HG02943 (cell line): ENCODE measurements around the gene DHX35.
A peak's percentile ranks its signal among the peaks of the same experiment; 100 is the strongest.

Experiments
- ATAC-seq: cut with Tn5 transposase; IDR thresholded peaks from one replicate; pipeline ENCODE4 v1.9.1; 2021; ENCODE audit warnings: mild to moderate bottlenecking, low read depth, moderate library complexity; ENCODE audit not compliant: unreplicated experiment

DHX35 gene

DNA sequence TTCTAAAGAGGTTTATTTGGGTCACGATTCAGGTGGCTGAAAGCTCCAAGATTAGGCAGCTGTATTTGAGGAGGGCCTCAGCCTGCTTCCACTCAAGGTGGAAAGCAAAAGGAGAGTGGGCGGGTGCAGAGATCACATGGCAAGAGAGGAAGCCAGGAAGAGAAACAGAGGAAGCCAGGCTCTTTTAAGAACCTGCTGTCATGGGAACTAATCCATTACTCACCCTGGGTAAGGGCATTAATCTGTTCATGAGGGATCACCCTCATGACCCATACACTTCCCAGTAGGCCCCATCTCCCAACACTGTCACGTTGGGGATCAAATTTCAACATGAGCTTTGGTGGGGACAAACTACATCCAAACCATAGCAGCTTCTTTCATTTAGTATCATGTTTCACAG, 53.9 kb downstream of the DHX35 start:
- ATAC-seq: no peak

DNA sequence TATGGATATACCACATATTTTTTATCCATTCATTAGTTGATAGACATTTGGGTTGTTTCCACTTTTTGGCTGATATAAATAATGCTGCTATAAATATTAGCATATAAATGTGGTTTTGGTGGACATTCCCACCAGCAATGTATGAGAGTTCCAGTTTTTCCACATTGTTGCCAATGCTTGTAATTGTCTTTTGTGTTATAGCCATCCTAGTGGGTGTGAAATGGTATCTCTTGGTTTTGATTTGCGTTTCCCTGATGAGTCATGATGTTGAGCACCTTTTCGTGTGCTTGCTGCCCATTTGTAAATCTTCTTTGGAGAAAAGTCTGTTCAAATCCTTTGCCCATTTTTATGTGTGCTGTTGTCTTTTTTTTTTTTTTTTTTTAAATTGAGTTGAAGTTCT, 54.4 kb downstream of the DHX35 start:
- no peak for ATAC-seq

DNA sequence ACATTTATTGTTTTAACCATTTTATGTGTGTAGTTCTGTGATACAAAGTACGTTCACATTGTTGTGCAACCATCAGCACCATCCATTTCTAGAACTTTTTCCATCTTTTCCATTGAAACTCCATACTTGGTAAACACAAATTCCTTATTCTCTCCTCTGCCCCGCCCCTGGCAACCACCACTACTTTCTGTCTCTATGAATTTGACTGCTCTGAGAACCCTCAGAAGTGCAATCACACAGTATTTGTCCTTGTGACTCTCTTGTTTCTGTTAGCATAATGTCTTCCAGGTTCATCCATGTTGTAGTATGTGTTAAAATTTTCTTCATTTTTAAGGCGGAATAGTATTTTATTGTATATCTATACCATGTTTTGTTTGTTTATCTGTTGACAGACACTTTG, 56.9 kb downstream of the DHX35 start:
- ATAC-seq: no peak

- peak; percentile 79 for ATAC-seq
Observed at GRCh38 chr20:39019805-39020325, 57.7 kb downstream of the DHX35 start.

- no peak for ATAC-seq
Observed at GRCh38 chr20:39021748-39022147, 59.6 kb downstream of the DHX35 start.

DNA sequence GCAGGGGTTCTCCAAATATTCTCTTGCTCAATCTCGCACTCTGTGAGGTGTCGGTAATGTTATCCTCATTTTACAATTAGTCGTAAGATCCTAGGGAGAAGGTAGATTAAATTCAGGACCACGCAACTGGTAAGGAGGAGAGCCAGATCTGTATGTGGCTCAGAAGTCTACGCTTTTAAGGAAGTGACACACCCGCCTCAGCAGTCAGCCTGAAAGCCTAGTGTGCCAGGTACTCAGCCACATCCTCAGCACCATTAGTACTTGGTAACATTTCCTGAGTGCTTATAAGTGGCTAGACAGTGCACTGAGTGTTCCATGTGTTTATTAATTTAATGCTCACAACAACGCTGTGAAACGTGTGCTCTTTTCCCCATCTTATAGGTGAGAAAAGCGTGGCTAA, 63.7 kb downstream of the DHX35 start:
- no peak for ATAC-seq

- ATAC-seq: no peak
Observed at GRCh38 chr20:39029364-39029763, 67.2 kb downstream of the DHX35 start.

DNA sequence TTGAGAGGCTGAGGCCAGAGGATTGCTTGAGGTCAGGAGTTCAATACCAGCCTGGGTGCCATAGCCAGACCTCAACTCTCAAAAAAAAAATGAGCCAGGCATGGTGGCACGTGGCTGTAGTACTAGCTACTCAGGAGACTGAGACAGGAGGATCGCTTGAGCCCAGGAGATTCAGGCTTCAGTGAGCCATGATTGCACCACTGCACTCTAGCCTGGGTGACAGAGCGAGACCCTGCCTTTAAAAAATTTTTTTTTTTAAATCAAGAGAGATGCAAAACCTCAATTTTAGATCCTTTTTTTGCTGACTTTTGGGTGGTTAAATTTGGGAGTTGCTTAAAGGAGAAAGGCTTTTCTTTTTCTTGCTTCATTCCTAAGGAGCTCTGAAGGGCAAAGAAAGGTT, 70.9 kb downstream of the DHX35 start:
- ATAC-seq: no peak

DNA sequence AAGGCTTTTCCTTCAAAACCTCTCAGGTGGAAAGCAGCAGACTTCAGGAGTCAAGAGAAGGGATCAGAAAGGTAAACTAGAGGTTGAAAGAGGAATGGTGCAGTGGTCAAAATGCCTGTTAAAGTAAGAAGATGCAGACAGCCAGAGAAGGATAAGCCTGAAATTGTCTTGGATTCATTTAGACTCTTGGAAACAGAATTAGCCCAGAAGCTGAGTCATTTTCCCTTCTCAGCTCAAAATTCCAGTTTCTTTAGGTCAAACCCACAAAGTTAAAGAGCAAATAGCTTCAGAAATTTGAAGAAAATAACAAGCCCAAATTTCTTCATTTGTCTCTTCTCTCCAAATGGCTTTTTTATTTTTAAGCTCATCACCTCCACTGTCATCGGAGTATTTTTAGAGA, 73.9 kb downstream of the DHX35 start:
- ATAC-seq: no peak

- no peak for ATAC-seq
Observed at GRCh38 chr20:39036851-39037250, 74.7 kb downstream of the DHX35 start.

GRCh38 chr20:39038047-39038446, 75.9 kb downstream of the DHX35 start:
- no peak for ATAC-seq

GRCh38 chr20:39038495-39038894, 76.4 kb downstream of the DHX35 start:
- ATAC-seq: no peak

DNA sequence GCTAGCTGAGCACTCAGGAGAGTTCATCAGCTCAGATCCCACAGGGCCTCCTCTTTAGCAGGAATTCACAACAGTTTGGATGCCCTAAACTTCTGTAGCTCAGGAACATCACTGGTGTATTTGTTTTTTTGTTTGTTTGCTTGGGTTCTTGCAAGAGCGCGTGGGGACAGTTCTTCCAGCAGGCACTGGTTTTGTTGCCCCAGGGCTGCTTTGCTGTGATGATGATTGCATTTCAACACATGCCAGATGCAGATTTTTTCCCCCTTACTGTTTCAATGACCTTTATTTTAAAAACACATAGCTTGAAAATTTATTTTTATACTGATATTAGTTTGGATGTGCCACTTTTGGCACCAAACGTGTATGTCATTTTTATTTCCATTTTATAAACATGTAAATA, 77.1 kb downstream of the DHX35 start:
- ATAC-seq: no peak

DNA sequence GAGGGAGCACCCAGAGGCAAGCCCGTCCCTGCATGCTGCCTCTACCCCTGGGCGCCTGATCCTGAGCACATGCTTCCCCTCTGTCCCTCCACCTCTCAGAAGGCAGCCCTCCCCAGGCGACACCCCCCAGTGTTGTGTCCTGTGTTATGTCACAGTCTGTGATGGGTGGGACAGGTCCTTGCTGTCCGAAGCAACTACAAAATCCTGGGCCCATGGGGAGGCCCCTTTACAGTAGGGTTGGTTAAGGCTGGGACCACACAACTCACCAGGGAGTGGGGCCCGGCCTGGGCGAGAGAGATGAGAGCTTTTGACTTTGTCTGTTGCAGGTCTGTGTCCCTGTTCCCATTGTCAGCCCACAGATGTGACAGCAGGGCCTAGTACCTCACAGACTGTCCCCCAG, 78.0 kb downstream of the DHX35 start:
- no peak for ATAC-seq

DNA sequence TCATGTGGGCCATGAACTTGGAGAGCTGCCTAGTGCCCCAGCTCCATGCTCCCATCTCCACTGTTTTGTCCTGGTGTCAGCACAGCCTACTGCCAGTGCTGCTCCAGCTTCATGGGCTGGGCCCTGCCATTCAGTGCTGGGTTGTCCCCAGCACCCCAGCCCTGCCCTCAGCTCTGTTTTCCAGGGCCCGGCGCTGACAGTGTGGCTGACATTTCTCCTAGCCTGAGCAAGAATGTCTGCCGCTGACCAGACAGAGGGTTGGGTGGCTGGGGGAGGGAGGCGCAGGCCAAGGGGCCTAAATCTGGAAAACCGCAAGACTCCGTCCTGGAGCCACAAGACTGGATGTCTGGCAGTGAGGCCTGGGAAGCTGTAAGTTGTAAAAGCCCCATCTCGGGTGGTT, 78.9 kb downstream of the DHX35 start:
- ATAC-seq: no peak

GRCh38 chr20:39042279-39043150, 80.4 kb downstream of the DHX35 start:
- ATAC-seq: no peak

GRCh38 chr20:39044501-39044900, 82.4 kb downstream of the DHX35 start:
- ATAC-seq: no peak

DNA sequence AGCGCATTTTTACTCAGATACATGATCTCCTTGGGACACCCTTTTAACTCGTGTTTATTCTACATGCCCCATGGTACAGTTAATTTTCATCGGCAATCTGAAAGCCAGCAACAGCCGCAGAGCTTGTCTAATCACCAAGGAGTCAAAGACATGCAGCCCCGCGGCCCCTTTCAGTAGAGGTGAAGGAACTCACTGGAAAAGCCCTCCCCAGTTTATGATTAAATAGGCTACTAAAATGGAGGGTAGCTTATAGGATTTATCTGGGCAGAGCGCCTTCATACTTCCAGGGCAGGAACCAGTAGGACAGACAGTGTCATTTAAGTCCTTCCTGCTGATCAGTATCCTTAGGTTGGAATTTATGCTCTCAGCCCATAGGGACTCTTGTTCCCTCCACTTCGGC, 83.5 kb downstream of the DHX35 start:
- no peak for ATAC-seq

DNA sequence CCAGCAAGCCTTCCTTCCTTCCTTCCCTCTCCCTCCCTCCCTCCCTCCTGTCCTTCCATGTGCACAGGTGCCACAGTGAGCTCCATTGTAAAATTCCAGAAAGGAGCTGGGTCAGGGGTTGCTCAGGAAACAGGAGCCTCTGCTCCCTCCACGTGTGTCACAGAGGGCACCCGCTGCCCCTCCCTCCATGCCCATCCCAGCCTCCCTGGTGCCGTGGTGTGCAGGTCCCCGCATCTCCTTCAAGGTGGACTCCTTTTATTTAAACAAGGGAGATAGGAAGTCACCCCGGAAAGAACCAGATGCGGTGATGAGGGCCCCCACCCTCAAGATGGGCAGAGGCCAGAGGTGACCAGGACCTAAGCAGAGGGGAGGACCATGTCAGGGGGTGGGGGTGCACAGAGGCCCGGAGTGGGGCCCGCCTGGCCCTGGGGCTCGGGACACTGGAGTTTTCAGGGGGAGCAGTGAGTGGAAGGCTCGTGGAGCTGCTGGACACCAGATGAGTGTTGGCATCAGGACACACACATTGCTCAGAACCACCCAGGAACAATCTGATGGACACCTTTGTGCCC, 85.4 kb downstream of the DHX35 start:
- no peak for ATAC-seq

- ATAC-seq: no peak
Observed at GRCh38 chr20:39048000-39048696, 86.0 kb downstream of the DHX35 start.

- ATAC-seq: no peak
Observed at GRCh38 chr20:39049148-39049547, 87.0 kb downstream of the DHX35 start.
